ENCODE data around the gene MACROH2A2. TPM values are rescaled to one million over a fixed set of nuclear protein-coding genes. Genes with fewer than 3 reads are reported as not detected.

Gene MACROH2A2
- total RNA-seq, 1 donor from 2014 or later = 31.2 TPM

- Mint-ChIP-seq H3K4me3 (ENCODE audit: unreplicated experiment) (no peak overlapping the region), H3K27me3 (ENCODE audit: unreplicated experiment) (peaks cover 13% of the 10 kb centered on the region), H3K36me3 (ENCODE audit: unreplicated experiment) (no peaks in the 10 kb centered on the region), H3K4me1 (ENCODE audit: unreplicated experiment) (peaks cover 10% of the 10 kb centered on the region), H3K27ac (ENCODE audit: unreplicated experiment) (no peak overlapping the region), H3K9me3 (ENCODE audit: unreplicated experiment) (no peaks in the 10 kb centered on the region)
- DNase-seq (ENCODE audit: extremely low spot score, unreplicated experiment) = no peak
- TF ChIP-seq CTCF (IDR thresholded peaks at IDR 0.05) = no peak
Observed at GRCh38 chr10:70048030-70048723, 4.5 kb upstream of the MACROH2A2 start.

- H3K9me3 Mint-ChIP-seq (ENCODE audit: unreplicated experiment) = no peaks in the 10 kb centered on the region
- DNase-seq (ENCODE audit: extremely low spot score, unreplicated experiment) = no peak
- H3K27me3 Mint-ChIP-seq (ENCODE audit: unreplicated experiment) = no peaks in the 10 kb centered on the region
- no peaks in the 10 kb centered on the region for H3K36me3 Mint-ChIP-seq (ENCODE audit: unreplicated experiment)
- H3K4me3 Mint-ChIP-seq (ENCODE audit: unreplicated experiment) = peak overlapping the region; percentile 86
- H3K4me1 Mint-ChIP-seq (ENCODE audit: unreplicated experiment) = peaks cover 27% of the 10 kb centered on the region
- no peak for TF ChIP-seq CTCF (IDR thresholded peaks at IDR 0.05)
- H3K27ac Mint-ChIP-seq (ENCODE audit: unreplicated experiment) = peak overlapping the region; percentile 93
Observed at GRCh38 chr10:70051848-70052247, 798 bp upstream of the MACROH2A2 start.

- Mint-ChIP-seq H3K4me1 (ENCODE audit: unreplicated experiment) (peaks cover 27% of the 10 kb centered on the region), H3K27me3 (ENCODE audit: unreplicated experiment) (no peaks in the 10 kb centered on the region), H3K36me3 (ENCODE audit: unreplicated experiment) (peaks cover 2% of the 10 kb centered on the region), H3K4me3 (ENCODE audit: unreplicated experiment) (peak overlapping the region; percentile 86), H3K9me3 (ENCODE audit: unreplicated experiment) (no peaks in the 10 kb centered on the region), H3K27ac (ENCODE audit: unreplicated experiment) (peak overlapping the region; percentile 93)
- no peak for DNase-seq (ENCODE audit: extremely low spot score, unreplicated experiment)
- no peak for TF ChIP-seq CTCF (IDR thresholded peaks at IDR 0.05)
Observed at GRCh38 chr10:70053218-70053840, 683 bp downstream of the MACROH2A2 start.

- peaks cover 2% of the 10 kb centered on the region for H3K36me3 Mint-ChIP-seq (ENCODE audit: unreplicated experiment)
- H3K9me3 Mint-ChIP-seq (ENCODE audit: unreplicated experiment) = no peaks in the 10 kb centered on the region
- H3K27ac Mint-ChIP-seq (ENCODE audit: unreplicated experiment) = peak overlapping the region; percentile 75
- no peaks in the 10 kb centered on the region for H3K27me3 Mint-ChIP-seq (ENCODE audit: unreplicated experiment)
- peak overlapping the region; percentile 86 for H3K4me3 Mint-ChIP-seq (ENCODE audit: unreplicated experiment)
- peak; percentile 63 for TF ChIP-seq CTCF (IDR thresholded peaks at IDR 0.05)
- peak; percentile 87 for DNase-seq (ENCODE audit: extremely low spot score, unreplicated experiment)
- peaks cover 27% of the 10 kb centered on the region for H3K4me1 Mint-ChIP-seq (ENCODE audit: unreplicated experiment)
Observed at GRCh38 chr10:70053841-70054288, 1.2 kb downstream of the MACROH2A2 start.

GRCh38 chr10:70054902-70055301 lies 2.3 kb downstream of the MACROH2A2 start:
- Mint-ChIP-seq H3K27me3 (ENCODE audit: unreplicated experiment) (no peaks in the 10 kb centered on the region), H3K27ac (ENCODE audit: unreplicated experiment) (peak overlapping the region; percentile 75), H3K36me3 (ENCODE audit: unreplicated experiment) (peaks cover 2% of the 10 kb centered on the region), H3K4me3 (ENCODE audit: unreplicated experiment) (peak overlapping the region; percentile 86), H3K9me3 (ENCODE audit: unreplicated experiment) (no peaks in the 10 kb centered on the region), H3K4me1 (ENCODE audit: unreplicated experiment) (peaks cover 27% of the 10 kb centered on the region)
- TF ChIP-seq CTCF (IDR thresholded peaks at IDR 0.05) = no peak
- no peak for DNase-seq (ENCODE audit: extremely low spot score, unreplicated experiment)
